ACC112 (cell line): ENCODE measurements around the gene PPP1R3G.

Experiments used
- H2AFZ ChIP-seq: fragments of 200-600 bp; sonication (generic); one replicate; pipeline ENCODE4 v1.6.0; 2017; ENCODE audit warnings: antibody characterized with exemption, low read length; ENCODE audit not compliant: unreplicated experiment
- H3K27ac ChIP-seq: fragments of 200-600 bp; sonication (generic); 2 replicates; pipeline ENCODE4 v1.5.1; 2014; ENCODE audit warnings: low read depth, mild to moderate bottlenecking, antibody characterized with exemption, low read length, moderate library complexity
- H3K27me3 ChIP-seq: fragments of 200-600 bp; sonication (generic); 2 replicates; pipeline ENCODE4 v1.6.1; 2014; ENCODE audit warnings: mild to moderate bottlenecking, antibody characterized with exemption, low read length, moderate library complexity, mixed read lengths; ENCODE audit not compliant: insufficient read depth
- H3K36me3 ChIP-seq: fragments of 200-600 bp; sonication (generic); 2 replicates; pipeline ENCODE4 v1.6.1; 2016; ENCODE audit warnings: mild to moderate bottlenecking, antibody characterized with exemption, low read length, moderate library complexity, mixed read lengths; ENCODE audit not compliant: insufficient read depth
- H3K4me1 ChIP-seq: fragments of 200-600 bp; sonication (generic); one replicate; pipeline ENCODE4 v1.6.1; 2016; ENCODE audit warnings: low read length, mixed read lengths; ENCODE audit not compliant: insufficient read depth, unreplicated experiment, control insufficient read depth
- H3K4me3 ChIP-seq: fragments of 200-600 bp; sonication (generic); 2 replicates; pipeline ENCODE4 v1.5.1; 2014; ENCODE audit warnings: mild to moderate bottlenecking, low read depth, low read length
- H3K79me2 ChIP-seq: fragments of 200-600 bp; sonication (generic); one replicate; pipeline ENCODE4 v1.6.0; 2016; ENCODE audit warnings: low read length; ENCODE audit not compliant: control insufficient read depth, unreplicated experiment, insufficient read depth

PPP1R3G gene

DNA sequence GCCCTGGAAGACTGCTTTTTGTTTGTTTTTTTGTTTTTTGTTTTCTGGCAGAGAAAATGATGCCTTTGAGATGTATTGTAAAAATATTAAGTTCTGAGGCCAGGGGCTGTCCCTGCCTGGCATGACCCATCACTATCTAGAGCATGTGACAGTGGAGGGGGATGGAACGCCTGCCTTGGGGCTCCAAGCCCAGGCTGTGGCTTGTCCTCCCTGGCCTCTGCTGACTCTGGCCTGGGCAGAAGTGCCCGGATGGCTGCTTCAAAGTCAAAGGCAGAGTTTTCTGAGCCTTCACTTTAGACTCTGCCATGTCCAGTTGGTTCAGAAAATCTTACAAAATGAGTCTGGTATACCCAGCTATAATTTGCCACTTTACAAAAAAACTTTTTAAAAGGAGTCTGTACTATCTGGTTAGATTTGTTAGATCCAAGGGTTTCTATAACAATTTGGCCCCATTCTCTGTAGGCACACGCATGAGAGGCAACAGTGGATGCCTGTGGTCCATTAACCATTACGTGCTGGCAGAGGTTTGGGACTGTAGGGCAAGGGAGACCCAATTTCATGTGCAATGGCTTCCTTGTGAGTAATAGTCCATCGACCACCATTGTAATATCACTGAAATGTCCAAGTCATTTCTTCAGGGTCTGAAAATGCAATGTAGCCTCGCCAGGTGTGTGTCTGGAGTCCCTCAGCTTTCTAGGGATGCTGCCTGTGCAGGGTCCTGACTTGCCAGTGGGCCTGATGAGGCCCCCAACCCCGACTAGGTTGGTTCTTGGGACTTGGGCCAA is 8.3 kb downstream of the PPP1R3G start:
- H3K36me3 ChIP-seq, result no peaks in the 10 kb centered on the region
- H3K27ac ChIP-seq, result no peak overlapping the region
- H3K79me2 ChIP-seq, result no peaks in the 10 kb centered on the region
- H2AFZ ChIP-seq, result no peak overlapping the region
- H3K4me3 ChIP-seq, result no peak overlapping the region
- H3K27me3 ChIP-seq, result peaks cover 6% of the 10 kb centered on the region; the same call in 1 of the 2 replicates
- H3K4me1 ChIP-seq, result peaks cover 22% of the 10 kb centered on the region

GRCh38 chr6:5094327-5094726 is 9.2 kb downstream of the PPP1R3G start:
- Histone ChIP-seq H3K27ac (peak overlapping the region; percentile 47; the same call in 1 of the 2 replicates), H3K79me2 (no peaks in the 10 kb centered on the region), H3K4me1 (peaks cover 22% of the 10 kb centered on the region), H3K27me3 (peaks cover 6% of the 10 kb centered on the region; the same call in 1 of the 2 replicates), H2AFZ (no peak overlapping the region), H3K4me3 (no peak overlapping the region), H3K36me3 (no peaks in the 10 kb centered on the region)

DNA sequence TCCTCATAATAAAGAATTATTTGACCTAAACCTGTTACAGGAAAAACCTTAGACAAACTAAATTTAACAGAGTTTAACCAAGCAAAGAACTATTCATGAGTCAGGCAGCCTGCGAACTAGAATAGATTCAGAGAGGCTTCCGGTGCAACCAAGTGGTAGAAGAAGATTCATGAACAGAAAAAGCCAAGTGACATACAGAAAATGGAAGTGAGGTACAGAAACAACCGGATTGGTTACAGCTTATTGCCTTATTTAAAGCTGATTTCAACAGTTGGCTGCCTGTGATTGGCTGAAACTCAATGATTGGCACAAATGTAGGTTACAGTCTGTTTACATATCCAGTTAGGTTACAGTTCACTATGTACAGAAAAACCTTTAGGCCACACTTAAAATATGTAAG is 10.1 kb downstream of the PPP1R3G start:
- no peak overlapping the region for H2AFZ ChIP-seq
- H3K79me2 ChIP-seq, result no peaks in the 10 kb centered on the region

GRCh38 chr6:5096482-5096881 is 11.3 kb downstream of the PPP1R3G start:
- Histone ChIP-seq H3K36me3 (no peaks in the 10 kb centered on the region), H2AFZ (no peak overlapping the region), H3K4me3 (no peak overlapping the region), H3K79me2 (no peaks in the 10 kb centered on the region), H3K4me1 (peaks cover 22% of the 10 kb centered on the region), H3K27ac (no peak overlapping the region), H3K27me3 (peaks cover 4% of the 10 kb centered on the region; the same call in 1 of the 2 replicates)

More for the DNA sequence above, 10.1 kb downstream of the PPP1R3G start:
- no peak overlapping the region for H3K4me3 ChIP-seq
- H3K4me1 ChIP-seq, result peaks cover 22% of the 10 kb centered on the region
- no peaks in the 10 kb centered on the region for H3K36me3 ChIP-seq
- H3K27ac ChIP-seq, result no peak overlapping the region
- H3K27me3 ChIP-seq, result peaks cover 6% of the 10 kb centered on the region; the same call in 1 of the 2 replicates

DNA sequence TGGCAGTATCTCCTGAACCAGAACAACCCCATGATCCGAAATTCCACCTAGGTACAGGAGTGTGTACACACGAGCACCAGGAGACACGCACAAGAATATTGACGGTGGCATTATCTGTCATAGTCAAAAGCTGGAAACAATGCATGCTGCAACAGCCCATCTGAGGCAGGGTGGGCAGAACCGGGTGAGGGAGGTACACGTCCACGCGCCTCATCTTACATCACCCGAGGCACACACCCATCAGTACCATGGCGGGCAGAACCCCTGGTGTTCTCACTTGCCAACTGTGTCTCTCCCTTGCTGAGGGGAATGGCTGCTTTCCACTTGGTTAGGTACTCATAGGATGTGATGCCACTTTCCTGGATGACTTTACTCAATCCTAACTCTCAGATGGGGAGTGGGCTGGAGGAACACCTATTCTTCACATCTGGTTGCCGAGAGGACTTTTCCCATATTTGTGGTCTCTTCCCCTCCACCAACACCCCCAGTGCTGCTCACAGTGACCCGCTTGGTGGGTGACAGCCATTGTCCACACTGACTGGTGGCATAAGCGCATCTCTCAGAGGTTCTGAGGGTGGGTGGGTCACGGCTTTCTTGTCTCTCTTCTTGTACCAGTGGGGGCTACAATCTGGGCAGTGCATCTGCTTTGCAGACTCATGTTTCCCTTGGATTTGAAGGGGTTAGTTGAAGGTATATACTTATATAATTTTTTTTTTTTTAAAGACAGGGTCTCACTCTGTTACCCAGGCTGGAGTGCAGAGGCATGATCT is 13.5 kb downstream of the PPP1R3G start:
- Histone ChIP-seq H3K27ac (no peak overlapping the region), H3K79me2 (no peaks in the 10 kb centered on the region), H3K36me3 (no peaks in the 10 kb centered on the region), H3K27me3 (no peaks in the 10 kb centered on the region), H3K4me3 (no peak overlapping the region), H3K4me1 (peaks cover 19% of the 10 kb centered on the region), H2AFZ (no peak overlapping the region)

- peaks cover 11% of the 10 kb centered on the region for H3K4me1 ChIP-seq
- no peak overlapping the region for H2AFZ ChIP-seq
- H3K36me3 ChIP-seq, result no peaks in the 10 kb centered on the region
- no peak overlapping the region for H3K4me3 ChIP-seq
- no peaks in the 10 kb centered on the region for H3K79me2 ChIP-seq
- no peaks in the 10 kb centered on the region for H3K27me3 ChIP-seq
- H3K27ac ChIP-seq, result no peak overlapping the region
Measured at GRCh38 chr6:5099537-5099936, 14.4 kb downstream of the PPP1R3G start.

GRCh38 chr6:5100806-5101205 is 15.7 kb downstream of the PPP1R3G start:
- no peaks in the 10 kb centered on the region for H3K36me3 ChIP-seq
- H3K27me3 ChIP-seq, result no peaks in the 10 kb centered on the region
- H3K4me3 ChIP-seq, result no peak overlapping the region
- no peak overlapping the region for H3K27ac ChIP-seq
- H2AFZ ChIP-seq, result no peak overlapping the region
- H3K4me1 ChIP-seq, result no peaks in the 10 kb centered on the region
- H3K79me2 ChIP-seq, result no peaks in the 10 kb centered on the region

GRCh38 chr6:5102267-5102970 is 17.3 kb downstream of the PPP1R3G start:
- no peaks in the 10 kb centered on the region for H3K4me1 ChIP-seq
- no peak overlapping the region for H2AFZ ChIP-seq
- H3K36me3 ChIP-seq, result no peaks in the 10 kb centered on the region
- H3K27ac ChIP-seq, result no peak overlapping the region
- no peak overlapping the region for H3K4me3 ChIP-seq
- no peaks in the 10 kb centered on the region for H3K27me3 ChIP-seq
- no peaks in the 10 kb centered on the region for H3K79me2 ChIP-seq

DNA sequence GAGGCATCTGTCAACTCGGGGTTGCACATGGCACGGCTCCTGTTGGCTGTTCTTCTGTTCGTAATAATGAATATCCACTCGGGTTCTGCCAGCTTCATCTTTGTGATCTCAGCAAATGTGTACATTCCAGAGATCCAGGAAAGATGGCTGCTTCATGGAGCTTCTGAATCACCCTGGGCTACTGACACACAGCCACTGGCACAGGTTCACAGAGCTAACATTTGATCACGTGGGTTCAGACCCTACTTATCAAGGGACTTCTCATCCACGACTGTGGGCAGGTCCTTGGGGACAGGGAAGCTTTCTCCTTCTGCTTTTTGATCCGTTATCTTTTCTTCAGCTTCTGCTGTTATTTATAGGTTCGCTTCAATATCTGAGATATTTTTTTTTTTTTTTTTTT is 18.1 kb downstream of the PPP1R3G start:
- H3K27me3 ChIP-seq, result no peaks in the 10 kb centered on the region
- no peaks in the 10 kb centered on the region for H3K4me1 ChIP-seq
- H3K79me2 ChIP-seq, result no peaks in the 10 kb centered on the region
- no peak overlapping the region for H3K4me3 ChIP-seq
- no peaks in the 10 kb centered on the region for H3K36me3 ChIP-seq
- H3K27ac ChIP-seq, result no peak overlapping the region
- no peak overlapping the region for H2AFZ ChIP-seq

GRCh38 chr6:5104667-5105066 is 19.5 kb downstream of the PPP1R3G start:
- no peaks in the 10 kb centered on the region for H3K4me1 ChIP-seq
- H3K79me2 ChIP-seq, result no peaks in the 10 kb centered on the region
- no peaks in the 10 kb centered on the region for H3K27me3 ChIP-seq
- H3K4me3 ChIP-seq, result no peak overlapping the region
- H3K36me3 ChIP-seq, result no peaks in the 10 kb centered on the region
- no peak overlapping the region for H2AFZ ChIP-seq
- no peak overlapping the region for H3K27ac ChIP-seq
